HepG2 (cell line): ENCODE measurements around the gene CYP2W1. TPM values are rescaled to one million over a fixed set of nuclear protein-coding genes. Genes with fewer than 3 reads are reported as not detected.
A peak's percentile ranks its signal among the peaks of the same experiment; 100 is the strongest.

Source experiments
- ATAC-seq: fragments of 200-7000 bp; cut with Tn5 transposase; 3 replicates; pipeline ENCODE4 v1.9.1; 2020; ENCODE audit warnings: mild to moderate bottlenecking, moderate library complexity
- BruUV-seq: library from RNA; stranded (reverse); fragments of 400-500 nt; replicated peaks from 2 replicates; lab custom pipeline; 2021; lab: Mats Ljungman, UMichigan
- CTCF ChIA-PET: fragments of 300-600 bp; formaldehyde crosslinking; extraction: SDS; loops from one replicate; lab custom pipeline; 2021; ENCODE audit warnings: low total read pairs, inconsistent platforms, low intra/inter-chr PET ratio; lab: Yijun Ruan, JAX
- POLR2A ChIA-PET: fragments of 350-600 bp; sonication (Branson Sonifier 250); formaldehyde crosslinking; loops from one replicate; lab custom pipeline; 2020; ENCODE audit warnings: antibody characterized with exemption, inconsistent platforms; lab: Yijun Ruan, JAX
- DNase-seq: peaks from one replicate; pipeline ENCODE4 v3.0.0-alpha.2; 2015; ENCODE audit warnings: low spot score
- FAIRE-seq: peaks from 3 replicates; lab custom pipeline; 2011; peaks lifted over from hg19 to GRCh38; lab: Jason Lieb, UNC
- H2AFZ ChIP-seq: one replicate; pipeline ENCODE4 v1.6.1; 2011; ENCODE audit warnings: low read length, inconsistent platforms
- H3K27ac ChIP-seq: fragments of 300-600 bp; 3 replicates; pipeline ENCODE4 v1.8.0; 2011; ENCODE audit warnings: mixed run types, mild to moderate bottlenecking, mixed read lengths, low read length, inconsistent platforms; ENCODE audit not compliant: insufficient read depth; ENCODE audit errors: extremely low read length
- H3K27me3 ChIP-seq, 2 experiments: fragments of 200-600 bp in 1 of 2; 2 replicates in 1 of 2; 3 replicates in 1 of 2; pipeline versions ENCODE4 v1.6.0 to v1.8.0; 2011; ENCODE audit warnings: low read length in 2 of 2, mild to moderate bottlenecking in 2 of 2, moderate library complexity in 2 of 2, inconsistent platforms in 1 of 2; ENCODE audit not compliant: insufficient read depth in 2 of 2, control insufficient read depth in 1 of 2
- H3K36me3 ChIP-seq, 2 experiments: fragments of 200-600 bp in 1 of 2; replicated peaks in 1 of 2; 2 replicates in 1 of 2; 3 replicates in 1 of 2; pipeline versions ENCODE4 v1.5.1 to v1.8.0; 2011; ENCODE audit warnings: low read length in 2 of 2, inconsistent platforms in 1 of 2; ENCODE audit not compliant: insufficient read depth in 2 of 2, control insufficient read depth in 1 of 2
- H3K4me1 ChIP-seq: 2 replicates; pipeline ENCODE4 v1.5.1; 2012; ENCODE audit warnings: low read length, inconsistent platforms; ENCODE audit not compliant: insufficient read depth
- H3K4me2 ChIP-seq: 2 replicates; pipeline ENCODE4 v1.6.0; 2011; ENCODE audit warnings: low read depth, low read length, inconsistent platforms
- H3K4me3 ChIP-seq, 3 experiments: fragments of 200-600 bp in 1 of 3; sonication (generic), shearing (Covaris generic) in 1 of 3; replicated peaks in 1 of 3; 2 replicates each; pipeline ENCODE4 v1.5.1; 2011 to 2016; ENCODE audit warnings: low read length in 3 of 3, inconsistent platforms in 2 of 3, low read depth in 2 of 3, mild to moderate bottlenecking in 2 of 3, control low read depth in 1 of 3, mixed read lengths in 1 of 3; ENCODE audit not compliant: insufficient read depth in 1 of 3
- H3K79me2 ChIP-seq: one replicate; pipeline ENCODE4 v1.6.1; 2011; ENCODE audit warnings: low read length, inconsistent platforms; ENCODE audit not compliant: insufficient read depth
- H3K9ac ChIP-seq: 2 replicates; pipeline ENCODE4 v1.6.0; 2011; ENCODE audit warnings: mild to moderate bottlenecking, low read depth, low read length, inconsistent platforms; ENCODE audit not compliant: insufficient read depth
- H3K9me3 ChIP-seq: 2 replicates; pipeline ENCODE4 v1.5.1; 2012; ENCODE audit warnings: mild to moderate bottlenecking, low read length
- H4K20me1 ChIP-seq: 2 replicates; pipeline ENCODE4 v1.6.0; 2011; ENCODE audit warnings: inconsistent platforms, mild to moderate bottlenecking, low read length, moderate library complexity; ENCODE audit not compliant: insufficient read depth
- FOXP1 ChIP-seq, 2 experiments: fragments of 450-650 bp in 1 of 2; IDR thresholded peaks; 2 replicates each; pipeline ENCODE4 v1.6.1; 2017 to 2018; ENCODE audit warnings: antibody characterized with exemption in 1 of 2
- HDAC1 ChIP-seq: sonication (generic); formaldehyde crosslinking; IDR thresholded peaks from 2 replicates; pipeline ENCODE4 v1.5.1; 2020; ENCODE audit warnings: mild to moderate bottlenecking, missing genetic modification reagents
- HMGA1 ChIP-seq: sonication (generic); formaldehyde crosslinking; conservative IDR thresholded peaks from 2 replicates; pipeline ENCODE4 v1.4.0; 2020; ENCODE audit warnings: missing genetic modification reagents
- HNRNPH1 ChIP-seq: fragments of 200-400 bp; formaldehyde crosslinking; optimal IDR thresholded peaks from 2 replicates; pipeline ENCODE3; 2017; ENCODE audit warnings: mild to moderate bottlenecking, low read depth, low read length
- KDM5B ChIP-seq: sonication (generic); formaldehyde crosslinking; IDR thresholded peaks from 2 replicates; pipeline ENCODE4 v1.4.0; 2020; ENCODE audit warnings: missing genetic modification reagents, mild to moderate bottlenecking, borderline replicate concordance
- MXI1 ChIP-seq: IDR thresholded peaks from 3 replicates; pipeline ENCODE4 v1.6.1; 2012; ENCODE audit warnings: low read depth, low read length, inconsistent platforms, borderline replicate concordance
- PHF8 ChIP-seq: sonication (generic); formaldehyde crosslinking; IDR thresholded peaks from 2 replicates; pipeline ENCODE4 v1.5.0; 2020; ENCODE audit warnings: missing genetic modification reagents
- RFX5 ChIP-seq: IDR thresholded peaks from 2 replicates; pipeline ENCODE4 v1.6.1; 2011; ENCODE audit warnings: low read depth, low read length, improper control_type of control experiment
- SP5 ChIP-seq: IDR thresholded peaks from 2 replicates; pipeline ENCODE4 v1.6.1; 2016; ENCODE audit warnings: low read depth, borderline replicate concordance
- THAP11 ChIP-seq: IDR thresholded peaks from 2 replicates; pipeline ENCODE4 v1.6.1; 2016; ENCODE audit warnings: missing biosample characterization, missing genetic modification reagents
- THAP7 ChIP-seq: sonication (generic); formaldehyde crosslinking; IDR thresholded peaks from 2 replicates; pipeline ENCODE4 v1.8.1; 2023; ENCODE audit warnings: mild to moderate bottlenecking, missing genetic modification reagents
- ZBTB20 ChIP-seq: sonication (generic); formaldehyde crosslinking; IDR thresholded peaks from 2 replicates; pipeline ENCODE4 v1.8.1; 2023; ENCODE audit warnings: missing genetic modification reagents, low read depth, mild to moderate bottlenecking, borderline replicate concordance
- ZBTB26 ChIP-seq: IDR thresholded peaks from 2 replicates; pipeline ENCODE4 v1.6.1; 2016; ENCODE audit warnings: missing compliant biosample characterization, missing genetic modification reagents, borderline replicate concordance
- ZBTB37 ChIP-seq: sonication (generic); formaldehyde crosslinking; IDR thresholded peaks from 2 replicates; pipeline ENCODE4 v1.4.0; 2020; ENCODE audit warnings: mild to moderate bottlenecking, missing genetic modification reagents
- ZFP1 ChIP-seq: IDR thresholded peaks from 2 replicates; pipeline ENCODE4 v1.6.1; 2016
- ZNF691 ChIP-seq: sonication (generic); formaldehyde crosslinking; IDR thresholded peaks from 2 replicates; pipeline ENCODE4 v1.4.0; 2020; ENCODE audit warnings: missing genetic modification reagents, low read depth, mild to moderate bottlenecking, borderline replicate concordance
- ZNF713 ChIP-seq: sonication (generic); formaldehyde crosslinking; IDR thresholded peaks from 2 replicates; pipeline ENCODE4 v1.4.0; 2020; ENCODE audit warnings: mild to moderate bottlenecking, missing genetic modification reagents
- ZNF879 ChIP-seq: sonication (generic); formaldehyde crosslinking; IDR thresholded peaks from 2 replicates; pipeline ENCODE4 v1.8.1; 2023; ENCODE audit warnings: missing genetic modification reagents
- WGBS: methylation state at CpG from one replicate; pipeline ENCODE4 v1.1.6; 2017; ENCODE audit warnings: low lambda C conversion rate; 5-methylcytosine and 5-hydroxymethylcytosine counted together
- in situ Hi-C: cut with HindIII; loops from 2 replicates; pipeline ENCODE4 v1.10.0; 2017; ENCODE audit warnings: low pct_unique_long_range_greater_than_20kb; ENCODE audit not compliant: extremely low pct_ligation_motif_present
- intact Hi-C: fragments of 100-400 bp; cut with micrococcal nuclease; formaldehyde crosslinking; loops from one replicate; pipeline ENCODE4 v1.10.0; 2022; ENCODE audit not compliant: unreplicated experiment
- polyA plus RNA-seq, 8 experiments: library from polyadenylated mRNA; depleted of rRNA in 3 of 8; stranded (reverse) in 7 of 8; unstranded in 1 of 8; fragments of >200 nt; fragmentation: Illumina TruSeq in 4 of 8; extraction: Trizol in 4 of 8; gene quantifications; 2 replicates each; pipeline versions ENCODE4 v1.2.1 to v1.2.3, GENCODE V29; 2011 to 2016; ENCODE audit warnings: low read depth in 4 of 8, missing spikeins in 1 of 8, mixed read lengths in 1 of 8; ENCODE audit not compliant: insufficient read depth in 1 of 8
- total RNA-seq, 5 experiments: library from RNA; depleted of rRNA; stranded (reverse); fragments of >200 nt; fragmentation: Illumina TruSeq; extraction: Trizol; gene quantifications; 2 replicates each; pipeline ENCODE4 v1.2.3, GENCODE V29; 2016; ENCODE audit warnings: low read depth in 1 of 5

CYP2W1 gene
- total and polyA plus RNA-seq, 2 of the 13 experiments (the other 11 are each of a cell fraction or from before 2014, with no cell fraction given), result 19.5 to 31.7 TPM

- TF ChIP-seq KDM5B (CRISPR knock-in tag), result 0 out of 2 replicates have a peak, but pooled peaks have one; percentile 3
Observed at GRCh38 chr7:975702-976473, 7.1 kb upstream of the CYP2W1 start (continued).

GRCh38 chr7:976901-977325, 6.1 kb upstream of the CYP2W1 start:
- H3K36me3 ChIP-seq, result peaks cover 5 to 6% of the 10 kb centered on the region in 2 experiments
- peaks cover 74% of the 10 kb centered on the region for H3K4me1 ChIP-seq
- POLR2A ChIA-PET, result interaction anchor here (0.8 to 8.6 kb wide), 27 partner anchors 10 to 199 kb away, joined by 3 to 292 read pairs (median 9); partner anchors contain the start of genes GET4, GPER1, GPR146 and ZFAND2A
- WGBS, result 2% methylated on average over 11 of the region's 19 CpGs
- intact Hi-C loops, result loop anchor here (1.0 to 2.0 kb wide), 2 partner anchors 16 to 180 kb away; no protein-coding TSS in a partner anchor
- no peak overlapping the region for H2AFZ ChIP-seq
- H3K4me3 ChIP-seq, result peak overlapping the region; percentile 85 to 100 (median 98); a peak in 5 of 6 replicates
- H3K27me3 ChIP-seq, result no peaks in the 10 kb centered on the region; a peak in 1 of 5 replicates
- no TSS peak for BruUV-seq
- CTCF ChIA-PET, result no interaction called here
- H3K9ac ChIP-seq, result peak overlapping the region; percentile 97
- FAIRE-seq, result peak; percentile 30
- DNase-seq, result peak; percentile 83
- peak overlapping the region; percentile 100 for H3K27ac ChIP-seq
- in situ Hi-C loops, result no loop called here
- H3K79me2 ChIP-seq, result peaks cover 55% of the 10 kb centered on the region
- H3K9me3 ChIP-seq, result no peaks in the 10 kb centered on the region
- peak overlapping the region; percentile 98 for H3K4me2 ChIP-seq
- ATAC-seq, result peak; percentile 20
- H4K20me1 ChIP-seq, result no peaks in the 10 kb centered on the region
- TF ChIP-seq MXI1, result peak; percentile 62; the same call in 2 of the 3 replicates
- no peak for TF ChIP-seq HNRNPH1
- no peak for TF ChIP-seq ZBTB20 (CRISPR knock-in tag)
- 0 out of 2 replicates have a peak, but pooled peaks have one; percentile 12 for TF ChIP-seq HDAC1 (CRISPR knock-in tag)
- TF ChIP-seq HMGA1 (CRISPR knock-in tag), result no peak
- no peak for TF ChIP-seq ZFP1 (CRISPR knock-in tag)
- no peak; the same call in 1 of the 2 replicates for TF ChIP-seq PHF8 (CRISPR knock-in tag)
- TF ChIP-seq SP5 (CRISPR knock-in tag), result no peak
- TF ChIP-seq ZNF713, result no peak
- no peak for TF ChIP-seq FOXP1 (IDR thresholded peaks at IDR 0.05)
- no peak for TF ChIP-seq FOXP1 (CRISPR knock-in tag; IDR thresholded peaks at IDR 0.05)
- TF ChIP-seq THAP7, result peak; percentile 62; the same call in 1 of the 2 replicates
- TF ChIP-seq ZNF879 (CRISPR knock-in tag), result 0 out of 2 replicates have a peak, but pooled peaks have one; percentile 65
- TF ChIP-seq RFX5, result peak; percentile 77
- no peak for TF ChIP-seq THAP11 (CRISPR knock-in tag)
- TF ChIP-seq ZBTB26 (CRISPR knock-in tag), result no peak
- peak; percentile 14; the same call in 1 of the 2 replicates for TF ChIP-seq ZBTB37
- TF ChIP-seq ZNF691, result peak; percentile 9; the same call in 1 of the 2 replicates
